ENCODE results near the gene RAB11FIP3.

RAB11FIP3 gene

DNA sequence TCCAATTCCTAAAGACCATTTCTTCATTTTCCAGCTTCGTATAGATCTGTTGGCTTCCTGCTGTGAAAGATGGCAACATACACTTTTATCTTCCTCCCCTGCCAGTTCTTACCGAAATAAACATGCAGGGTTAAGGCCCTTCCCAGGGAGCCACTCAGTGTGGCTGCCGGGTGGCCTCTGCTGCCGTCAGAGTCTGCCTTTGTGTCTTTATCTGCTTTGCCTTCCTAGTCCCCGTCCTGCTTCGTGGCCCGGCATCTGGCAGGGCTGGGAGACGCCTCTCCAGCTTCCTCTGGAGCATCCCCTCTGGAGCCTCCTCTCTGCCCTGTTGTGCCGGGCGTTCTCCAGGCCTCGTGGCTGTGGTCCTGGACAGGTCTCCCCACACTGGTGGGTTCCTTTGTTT lies 71.8 kb downstream of the RAB11FIP3 start:
- DNase-seq = no peak
- peaks cover 2% of the 10 kb centered on the region for H3K36me3 ChIP-seq
- H3K4me3 ChIP-seq (ENCODE audit: low read depth, low read length) = no peak overlapping the region
- TF ChIP-seq, protein P1, sequence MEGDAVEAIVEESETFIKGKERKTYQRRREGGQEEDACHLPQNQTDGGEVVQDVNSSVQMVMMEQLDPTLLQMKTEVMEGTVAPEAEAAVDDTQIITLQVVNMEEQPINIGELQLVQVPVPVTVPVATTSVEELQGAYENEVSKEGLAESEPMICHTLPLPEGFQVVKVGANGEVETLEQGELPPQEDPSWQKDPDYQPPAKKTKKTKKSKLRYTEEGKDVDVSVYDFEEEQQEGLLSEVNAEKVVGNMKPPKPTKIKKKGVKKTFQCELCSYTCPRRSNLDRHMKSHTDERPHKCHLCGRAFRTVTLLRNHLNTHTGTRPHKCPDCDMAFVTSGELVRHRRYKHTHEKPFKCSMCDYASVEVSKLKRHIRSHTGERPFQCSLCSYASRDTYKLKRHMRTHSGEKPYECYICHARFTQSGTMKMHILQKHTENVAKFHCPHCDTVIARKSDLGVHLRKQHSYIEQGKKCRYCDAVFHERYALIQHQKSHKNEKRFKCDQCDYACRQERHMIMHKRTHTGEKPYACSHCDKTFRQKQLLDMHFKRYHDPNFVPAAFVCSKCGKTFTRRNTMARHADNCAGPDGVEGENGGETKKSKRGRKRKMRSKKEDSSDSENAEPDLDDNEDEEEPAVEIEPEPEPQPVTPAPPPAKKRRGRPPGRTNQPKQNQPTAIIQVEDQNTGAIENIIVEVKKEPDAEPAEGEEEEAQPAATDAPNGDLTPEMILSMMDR (IDR thresholded peaks at IDR 0.05; ENCODE audit: low read depth, low read length) = no peak
- H3K27me3 ChIP-seq (ENCODE audit: insufficient read depth, low read depth, severe bottlenecking) = no peaks in the 10 kb centered on the region
- no peak overlapping the region for H3K27ac ChIP-seq
- H3K9me3 ChIP-seq (ENCODE audit: severe bottlenecking) = no peaks in the 10 kb centered on the region

DNA sequence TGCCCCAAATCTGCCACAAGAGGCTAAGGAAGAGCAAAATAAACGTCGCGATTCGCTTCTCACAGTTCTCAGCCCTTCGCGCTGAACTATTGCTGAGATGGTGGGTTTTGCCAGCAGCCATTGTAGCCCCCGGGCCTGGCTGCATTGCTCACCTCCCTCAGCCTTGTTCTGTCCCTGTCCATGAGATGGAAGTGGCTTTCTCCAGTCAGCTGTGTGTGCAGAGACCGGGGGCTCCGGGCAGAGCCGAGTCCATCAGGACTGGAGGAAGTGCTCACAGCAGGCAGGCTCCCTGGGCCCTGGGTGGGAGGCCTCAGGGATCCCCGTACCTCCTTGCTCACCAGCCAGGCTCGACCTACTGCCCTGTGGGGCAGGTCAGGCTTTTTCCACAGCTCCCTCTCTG lies 74.5 kb downstream of the RAB11FIP3 start:
- no peaks in the 10 kb centered on the region; the same call in 1 of the 2 replicates for H3K36me3 ChIP-seq
- H3K27ac ChIP-seq = no peak overlapping the region
- H3K9me3 ChIP-seq (ENCODE audit: severe bottlenecking) = no peaks in the 10 kb centered on the region
- TF ChIP-seq, protein P1 (IDR thresholded peaks at IDR 0.05; ENCODE audit: low read depth, low read length) = no peak
- DNase-seq = no peak
- H3K4me3 ChIP-seq (ENCODE audit: low read depth, low read length) = no peak overlapping the region
- no peaks in the 10 kb centered on the region for H3K27me3 ChIP-seq (ENCODE audit: insufficient read depth, low read depth, severe bottlenecking)

DNA sequence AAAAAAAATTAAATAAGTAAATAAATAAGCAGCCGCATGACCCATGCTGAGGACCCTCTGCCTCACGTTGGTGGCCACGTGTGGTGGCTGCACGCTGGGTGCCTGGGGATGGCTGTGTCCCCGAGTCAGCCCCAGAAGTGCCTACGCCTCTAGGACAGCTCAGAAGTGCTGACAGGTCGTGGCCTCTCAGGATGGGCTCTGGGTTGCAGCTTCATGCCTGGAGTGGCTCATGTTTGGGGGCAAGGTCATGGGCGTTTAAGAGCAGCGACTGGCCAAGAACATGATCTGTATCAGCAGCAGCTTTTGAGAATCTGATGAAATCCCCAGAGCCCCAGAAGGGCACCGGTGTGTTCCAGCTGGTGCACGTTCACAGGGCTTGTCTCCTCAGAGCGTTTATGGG lies 75.3 kb downstream of the RAB11FIP3 start:
- TF ChIP-seq, protein P1 (IDR thresholded peaks at IDR 0.05; ENCODE audit: low read depth, low read length) = no peak
- H3K4me3 ChIP-seq (ENCODE audit: low read depth, low read length) = no peak overlapping the region
- no peaks in the 10 kb centered on the region for H3K9me3 ChIP-seq (ENCODE audit: severe bottlenecking)
- no peak for DNase-seq
- peaks cover 2% of the 10 kb centered on the region for H3K36me3 ChIP-seq
- no peaks in the 10 kb centered on the region for H3K27me3 ChIP-seq (ENCODE audit: insufficient read depth, low read depth, severe bottlenecking)
- H3K27ac ChIP-seq = no peak overlapping the region

DNA sequence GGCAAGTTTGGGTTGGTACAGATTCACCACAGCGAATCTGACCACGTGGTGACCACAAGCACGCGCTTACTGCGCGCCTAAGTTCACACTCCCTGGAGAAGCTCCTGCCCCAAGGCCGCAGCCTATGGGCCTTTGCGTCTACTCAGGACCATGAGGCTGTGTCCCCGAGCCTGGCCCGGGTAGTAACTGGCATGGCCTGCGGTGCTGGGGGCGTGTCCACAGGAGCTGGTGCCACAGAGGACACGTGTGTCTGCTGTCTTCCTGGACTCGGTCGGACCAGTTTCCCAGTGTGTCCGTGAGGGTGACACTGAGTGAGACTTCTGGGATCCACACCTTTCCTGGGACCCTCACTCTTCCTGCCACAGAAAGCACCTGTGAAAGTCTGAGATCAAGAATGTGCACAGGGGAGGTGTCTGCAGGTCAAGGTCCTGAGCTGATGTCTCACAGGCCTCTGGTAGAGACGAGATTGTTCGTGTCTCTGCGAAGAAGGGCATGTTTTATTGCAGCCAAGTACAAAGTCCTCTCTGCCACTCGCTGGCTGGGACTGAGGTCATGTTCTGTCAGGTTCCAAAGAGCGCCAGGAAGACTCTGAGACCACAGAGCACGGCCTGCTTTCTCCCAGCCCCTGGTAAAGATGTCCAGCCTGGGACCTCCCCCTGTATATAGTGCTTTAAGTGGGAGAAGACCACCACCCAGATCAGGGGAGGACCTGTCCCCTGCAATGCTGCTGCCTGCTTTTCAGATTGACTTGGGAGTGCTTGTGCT lies 76.9 kb downstream of the RAB11FIP3 start:
- DNase-seq = no peak
- Histone ChIP-seq H3K9me3 (ENCODE audit: severe bottlenecking) (no peaks in the 10 kb centered on the region), H3K27ac (no peak overlapping the region), H3K36me3 (peaks cover 11% of the 10 kb centered on the region), H3K27me3 (ENCODE audit: insufficient read depth, low read depth, severe bottlenecking) (no peaks in the 10 kb centered on the region), H3K4me3 (ENCODE audit: low read depth, low read length) (no peak overlapping the region)
- TF ChIP-seq, protein P1 (IDR thresholded peaks at IDR 0.05; ENCODE audit: low read depth, low read length) = no peak

DNA sequence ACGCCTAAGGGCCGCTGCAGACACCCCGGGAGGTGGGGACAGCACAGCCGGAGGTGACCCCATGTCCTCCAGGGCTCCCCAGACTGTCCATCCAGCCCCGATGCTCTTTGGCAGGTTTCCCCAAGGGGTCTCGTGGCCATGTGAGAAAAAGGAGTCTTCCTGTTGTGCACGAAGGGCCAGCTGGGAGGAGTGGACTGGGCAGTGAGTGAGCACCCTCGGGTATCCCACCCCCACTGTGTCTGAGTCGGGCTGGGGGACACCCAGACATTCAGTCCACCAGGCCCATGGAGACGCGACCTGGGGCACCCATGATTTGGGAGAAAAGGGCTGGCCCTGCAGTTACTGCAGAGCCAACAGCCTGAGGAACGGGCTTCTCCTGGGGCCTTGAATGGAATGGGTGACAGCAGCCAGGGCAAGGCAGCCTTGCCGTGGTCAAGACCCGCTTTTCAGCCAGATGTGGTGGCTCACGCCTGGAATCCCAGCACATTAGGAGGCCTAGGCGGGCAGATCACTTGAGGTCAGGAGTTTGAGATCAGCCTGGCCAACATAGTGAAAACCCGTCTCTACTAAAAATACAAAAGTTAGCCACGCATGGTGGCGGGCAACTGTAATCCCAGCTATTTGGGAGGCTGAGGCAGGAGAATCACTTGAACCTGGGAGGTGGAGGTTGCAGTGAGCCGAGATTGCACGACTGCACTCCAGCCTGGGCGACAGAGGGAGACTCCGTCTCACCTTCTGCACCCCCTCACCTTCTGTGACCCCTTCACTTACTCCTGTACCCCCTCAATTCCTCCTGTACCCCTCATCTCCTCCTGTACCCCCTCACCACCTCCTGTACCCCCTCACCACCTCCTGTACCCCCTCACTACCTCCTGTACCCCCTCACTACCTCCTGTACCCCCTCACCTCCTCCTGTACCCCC lies 78.0 kb downstream of the RAB11FIP3 start:
- DNase-seq = no peak
- TF ChIP-seq, protein P1 (IDR thresholded peaks at IDR 0.05; ENCODE audit: low read depth, low read length) = no peak
- H3K36me3 ChIP-seq = peaks cover 13% of the 10 kb centered on the region
- H3K27me3 ChIP-seq (ENCODE audit: insufficient read depth, low read depth, severe bottlenecking) = no peaks in the 10 kb centered on the region
- no peak overlapping the region for H3K4me3 ChIP-seq (ENCODE audit: low read depth, low read length)
- H3K9me3 ChIP-seq (ENCODE audit: severe bottlenecking) = no peaks in the 10 kb centered on the region
- no peak overlapping the region for H3K27ac ChIP-seq
